Stomach (tissue), 9 donors: ENCODE measurements around the gene REPS1. TPM values are rescaled to one million over a fixed set of nuclear protein-coding genes. Genes with fewer than 3 reads are reported as not detected.
"Not testable (repeated sequence)": the region's sequence is repeated elsewhere in the genome, so short reads cannot be mapped to it uniquely, and the experiment has no call there.

Experiments used
- DNase-seq, 2 donors: peaks; one replicate each; pipeline versions ENCODE4 v3.0.0 to v3.0.0-alpha.2; 2013 to 2019
- H3K27ac ChIP-seq, 5 donors: fragments of 200-600 bp in 4 of 5; sonication (generic) in 4 of 5; one replicate each; pipeline ENCODE4 v1.5.1; 2013 to 2019; ENCODE audit warnings: mild to moderate bottlenecking in 1 of 5, moderate library complexity in 1 of 5
- H3K27me3 ChIP-seq, 3 donors: fragments of 200-600 bp; sonication (generic); one replicate each; pipeline ENCODE4 v1.5.1; 2017 to 2019; ENCODE audit warnings: mixed run types in 1 of 3
- H3K36me3 ChIP-seq, 4 donors: fragments of 200-600 bp; sonication (generic); 1 replicate in 3 of 4; 2 replicates in 1 of 4; pipeline ENCODE4 v1.5.1; 2016 to 2019
- H3K4me1 ChIP-seq, 4 donors: fragments of 200-600 bp; sonication (generic); one replicate each; pipeline ENCODE4 v1.5.1; 2016 to 2019
- H3K4me3 ChIP-seq, 4 donors: fragments of 200-600 bp; sonication (generic) in 3 of 4; one replicate each; pipeline ENCODE4 v1.5.1; 2016 to 2019; ENCODE audit warnings: mild to moderate bottlenecking in 1 of 4
- H3K9me3 ChIP-seq, 4 donors: fragments of 200-600 bp; sonication (generic); one replicate each; pipeline ENCODE4 v1.5.1; 2016 to 2019
- CTCF ChIP-seq, 7 experiments: fragments of 450-650 bp in 4 of 7; fragments of 200-600 bp in 3 of 7; sonication (generic) in 3 of 7; IDR thresholded peaks; one replicate each; pipeline ENCODE4 v1.5.1; 2016 to 2019; ENCODE audit warnings: antibody characterized with exemption in 7 of 7, control low read depth in 2 of 7, mild to moderate bottlenecking in 1 of 7
- EP300 ChIP-seq: sonication (generic); formaldehyde crosslinking; IDR thresholded peaks from one replicate; pipeline ENCODE4 v1.6.1; 2017; ENCODE audit warnings: antibody characterized with exemption
- POLR2A ChIP-seq, 4 donors: fragments of 450-650 bp; IDR thresholded peaks; one replicate each; pipeline ENCODE4 v1.6.1; 2016; ENCODE audit warnings: antibody characterized with exemption in 4 of 4, control low read depth in 2 of 4, mild to moderate bottlenecking in 1 of 4, moderate library complexity in 1 of 4
- POLR2AphosphoS5 ChIP-seq, 3 donors: sonication (generic); formaldehyde crosslinking; IDR thresholded peaks; one replicate each; pipeline ENCODE4 v1.6.1; 2016; ENCODE audit warnings: antibody characterized with exemption in 3 of 3
- WGBS, 5 donors: extraction: QIAGEN DNeasy Blood & Tissue Kit in 3 of 5; methylation state at CpG; one replicate each; pipeline versions ENCODE4 v1.1.5 to v1.1.7; 2013 to 2018; 5-methylcytosine and 5-hydroxymethylcytosine counted together
- intact Hi-C: fragments of 100-400 bp; cut with DNase I; formaldehyde crosslinking; loops from one replicate; pipeline ENCODE4 v1.15.1; 2023; ENCODE audit warnings: low total_unique reads
- polyA plus RNA-seq, 3 donors: library from polyadenylated mRNA; stranded (reverse); fragments of 200-250 nt; gene quantifications; one replicate each; pipeline ENCODE4 v1.2.3, GENCODE V29; 2013
- total RNA-seq, 5 donors: library from RNA; depleted of rRNA; stranded (reverse); fragments of >200 nt; gene quantifications; one replicate each; pipeline versions ENCODE4 v1.1.0 to v1.2.3, GENCODE V29; 2014 to 2016
- donor health status: healthy with polysubstance abuse.
- donor health status: Bipolar disorder and iron deficiency.
- donor health status: healthy.

REPS1 gene
- total and polyA plus RNA-seq, 8 donors: 11.8 to 85.4 (median 41.6) TPM

DNA sequence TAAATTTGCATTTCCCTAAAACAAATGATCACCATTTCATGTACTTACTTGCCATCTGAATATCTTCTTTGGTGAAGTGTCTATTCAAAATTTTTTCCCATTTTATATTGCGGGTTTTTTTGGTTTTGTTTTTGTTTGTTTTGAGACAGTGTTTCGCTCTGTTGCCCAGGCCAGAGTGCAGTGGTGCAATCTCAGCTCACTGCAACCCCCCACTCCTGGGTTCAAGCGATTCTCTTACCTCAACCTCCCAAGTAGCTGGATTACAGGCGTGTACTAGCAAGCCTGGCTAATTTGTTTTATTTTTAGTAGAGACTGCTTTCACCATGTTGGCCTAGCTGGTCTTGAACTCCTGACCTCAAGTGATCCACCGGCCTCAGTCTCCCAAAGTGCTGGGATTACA lies 9.1 kb upstream of the REPS1 start:
- Histone ChIP-seq H3K4me1 (peaks cover 0 to 10% (median 0%) of the 10 kb centered on the region in 4 donors), H3K9me3 (no peaks in the 10 kb centered on the region), H3K27ac (no peak overlapping the region), H3K36me3 (no peaks in the 10 kb centered on the region), H3K27me3 (no peaks in the 10 kb centered on the region), H3K4me3 (no peak overlapping the region)
- 86 to 97% (median 94%) methylated on average over 5 of the region's 5 CpGs for WGBS, 5 donors
- intact Hi-C loops: no loop called here
- TF ChIP-seq POLR2AphosphoS5 (IDR thresholded peaks at IDR 0.05) (no peak), CTCF (IDR thresholded peaks at IDR 0.05) (no peak)
- no peak for DNase-seq

GRCh38 chr6:138996524-138996923 lies 8.5 kb upstream of the REPS1 start:
- Histone ChIP-seq H3K27ac (no peak overlapping the region), H3K27me3 (no peaks in the 10 kb centered on the region), H3K4me1 (peaks cover 0 to 10% (median 0%) of the 10 kb centered on the region in 4 donors), H3K4me3 (no peak overlapping the region), H3K36me3 (no peaks in the 10 kb centered on the region), H3K9me3 (no peaks in the 10 kb centered on the region)
- no peak for TF ChIP-seq EP300
- no peak for TF ChIP-seq POLR2A (IDR thresholded peaks at IDR 0.05)
- no peak for TF ChIP-seq CTCF (IDR thresholded peaks at IDR 0.05)
- TF ChIP-seq POLR2AphosphoS5 (IDR thresholded peaks at IDR 0.05): no peak
- WGBS, 5 donors: 18 to 50% (median 44%) methylated on average over 3 of the region's 3 CpGs
- intact Hi-C loops: no loop called here
- DNase-seq: no peak

DNA sequence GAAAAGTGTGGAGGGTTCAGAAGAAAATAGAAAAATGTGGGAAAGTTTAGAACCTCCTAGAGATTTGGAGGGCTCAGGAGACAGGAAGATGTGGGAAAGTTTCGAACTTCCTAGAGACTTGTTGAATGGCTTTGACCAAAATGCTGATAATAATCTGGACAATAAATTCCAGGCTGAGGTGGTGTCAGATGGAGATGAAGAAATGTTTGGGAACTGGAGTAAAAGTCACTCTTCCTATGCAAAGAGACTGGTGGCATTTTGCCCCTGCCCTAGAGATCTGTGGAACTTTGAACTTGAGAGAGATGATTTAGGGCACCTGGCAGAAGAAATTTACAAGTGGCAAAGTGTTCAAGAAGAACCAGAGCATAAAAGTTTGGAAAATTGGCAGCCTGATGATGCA lies 5.4 kb upstream of the REPS1 start:
- DNase-seq, intact Hi-C loops, H3K27me3 ChIP-seq, H3K27ac ChIP-seq, H3K4me3 ChIP-seq, H3K9me3 ChIP-seq, H3K36me3 ChIP-seq: not testable (repeated sequence)
- peaks cover 6 to 22% (median 11%) of the 10 kb centered on the region in 4 donors for H3K4me1 ChIP-seq
- whole genome bisulfite sequencing, 5 donors: 78 to 100% (median 94%) methylated on average over 1 of the region's 1 CpG

- H3K27me3 ChIP-seq, DNase-seq, H3K36me3 ChIP-seq, H3K9me3 ChIP-seq, H3K27ac ChIP-seq, H3K4me3 ChIP-seq, intact Hi-C loops: not testable (repeated sequence)
- H3K4me1 ChIP-seq: peaks cover 8 to 25% (median 12%) of the 10 kb centered on the region in 4 donors
- 89 to 98% (median 91%) methylated on average over 5 of the region's 5 CpGs for WGBS, 5 donors
These were observed 4.9 kb upstream of the REPS1 start for GRCh38 chr6:138992965-138993364.

DNA sequence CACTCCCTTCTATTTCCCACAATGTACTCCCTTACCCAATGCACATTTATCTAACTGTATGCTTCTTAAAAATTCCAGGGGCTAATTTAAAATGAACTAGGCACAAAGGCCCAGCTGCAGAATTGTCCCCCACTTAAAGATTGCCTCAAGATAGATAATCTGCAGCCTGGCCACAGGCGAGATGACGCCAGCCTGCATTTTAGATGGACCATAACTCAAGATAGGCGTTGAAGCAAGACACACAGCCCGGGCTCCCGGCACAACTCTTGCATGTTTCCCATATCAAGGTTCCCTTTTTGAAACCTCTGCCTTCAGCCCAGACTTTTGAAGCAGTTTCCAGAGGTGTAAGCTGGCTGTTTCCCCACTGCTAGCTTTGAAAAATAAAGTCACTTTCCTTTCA lies 3.2 kb upstream of the REPS1 start:
- Histone ChIP-seq H3K36me3 (no peaks in the 10 kb centered on the region), H3K4me3 (no peak overlapping the region), H3K27me3 (no peaks in the 10 kb centered on the region), H3K27ac (no peak overlapping the region), H3K4me1 (peaks cover 8 to 26% (median 20%) of the 10 kb centered on the region in 4 donors), H3K9me3 (no peaks in the 10 kb centered on the region)
- WGBS, 5 donors: 57 to 80% (median 63%) methylated on average over 5 of the region's 5 CpGs
- DNase-seq: no peak
- TF ChIP-seq CTCF (IDR thresholded peaks at IDR 0.05) (no peak), POLR2AphosphoS5 (IDR thresholded peaks at IDR 0.05) (no peak), POLR2A (IDR thresholded peaks at IDR 0.05) (no peak), EP300 (no peak)
- intact Hi-C loops: no loop called here
